GM18858 (cell line): ENCODE measurements around the gene IMPDH1.

Experiments
- ATAC-seq: cut with Tn5 transposase; IDR thresholded peaks from one replicate; pipeline ENCODE4 v1.9.1; 2021; ENCODE audit not compliant: unreplicated experiment

Gene IMPDH1

GRCh38 chr7:128435327-128435686, 25.5 kb upstream of the IMPDH1 start:
- no peak for ATAC-seq

- no peak for ATAC-seq
Observed at GRCh38 chr7:128434413-128435326, 24.9 kb upstream of the IMPDH1 start.

- no peak for ATAC-seq
Observed at GRCh38 chr7:128431754-128432153, 22.0 kb upstream of the IMPDH1 start.

- ATAC-seq, result no peak
Observed at GRCh38 chr7:128431221-128431620, 21.4 kb upstream of the IMPDH1 start.

- no peak for ATAC-seq
Observed at GRCh38 chr7:128430207-128430606, 20.4 kb upstream of the IMPDH1 start.

- ATAC-seq, result no peak
Observed at GRCh38 chr7:128427289-128427891, 17.6 kb upstream of the IMPDH1 start.

GRCh38 chr7:128425850-128426249, 16.1 kb upstream of the IMPDH1 start:
- no peak for ATAC-seq

GRCh38 chr7:128424686-128425275, 15.0 kb upstream of the IMPDH1 start:
- no peak for ATAC-seq

GRCh38 chr7:128422842-128423241, 13.1 kb upstream of the IMPDH1 start:
- ATAC-seq, result no peak

- no peak for ATAC-seq
Observed at GRCh38 chr7:128422037-128422436, 12.3 kb upstream of the IMPDH1 start.

GRCh38 chr7:128421384-128421783, 11.6 kb upstream of the IMPDH1 start:
- ATAC-seq, result no peak

GRCh38 chr7:128420773-128421172, 11.0 kb upstream of the IMPDH1 start:
- ATAC-seq, result no peak

GRCh38 chr7:128419257-128419656, 9.5 kb upstream of the IMPDH1 start:
- ATAC-seq, result no peak

- ATAC-seq, result no peak
Observed at GRCh38 chr7:128417071-128417470, 7.3 kb upstream of the IMPDH1 start.

- no peak for ATAC-seq
Observed at GRCh38 chr7:128415217-128415785, 5.5 kb upstream of the IMPDH1 start.

- no peak for ATAC-seq
Observed at GRCh38 chr7:128410451-128410753, 620 bp upstream of the IMPDH1 start.

- no peak for ATAC-seq
Observed at GRCh38 chr7:128408709-128409595, 830 bp downstream of the IMPDH1 start.

- ATAC-seq, result no peak
Observed at GRCh38 chr7:128407751-128408708, 1.8 kb downstream of the IMPDH1 start.

- no peak for ATAC-seq
Observed at GRCh38 chr7:128407233-128407589, 2.6 kb downstream of the IMPDH1 start.
